Mammary epithelial cell (primary cell): Measurements from ENCODE around the gene NUMB.

Experiments
- CTCF ChIP-seq, 2 donors: IDR thresholded peaks in 1 of 2; conservative IDR thresholded peaks in 1 of 2; 2 replicates each; pipeline ENCODE4 v1.5.1; 2011 to 2012; ENCODE audit warnings: inconsistent platforms in 2 of 2, low read length in 2 of 2, mild to moderate bottlenecking in 2 of 2, control low read depth in 1 of 2, low read depth in 1 of 2; ENCODE audit not compliant: insufficient read depth in 1 of 2; ENCODE audit errors: extremely low read depth in 1 of 2
- EZH2 ChIP-seq: IDR thresholded peaks from 2 replicates; pipeline ENCODE4 v1.6.1; 2012; ENCODE audit warnings: low read length, inconsistent platforms, borderline replicate concordance

GRCh38 chr14:73462815-73463214, 4.5 kb upstream of the NUMB start:
- TF ChIP-seq CTCF (conservative IDR thresholded peaks at IDR 0.05 in 1 of 2, IDR thresholded peaks at IDR 0.05 in 1 of 2; ENCODE audit: extremely low read depth in 1 of 2, insufficient read depth in 1 of 2, low read depth in 1 of 2, low read length in 2 of 2) (no peak), EZH2 (no peak)
